Astrocyte (in vitro differentiated cells and primary cell): ENCODE measurements around the gene ZNF761. TPM values are rescaled to one million over a fixed set of nuclear protein-coding genes. Genes with fewer than 3 reads are reported as not detected.
"Not testable (repeated sequence)": the region's sequence is repeated elsewhere in the genome, so short reads cannot be mapped to it uniquely, and the experiment has no call there.

Experiments
- DNase-seq: peaks from one replicate; pipeline ENCODE4 v3.0.0-alpha.2; 2010; ENCODE audit warnings: low read depth
- FAIRE-seq: peaks from 2 replicates; lab custom pipeline; 2011; peaks lifted over from hg19 to GRCh38; lab: Jason Lieb, UNC
- H2AFZ ChIP-seq: 2 replicates; pipeline ENCODE4 v1.6.0; 2012; ENCODE audit warnings: low read depth, low read length, inconsistent platforms
- H3K27ac ChIP-seq: 2 replicates; pipeline ENCODE4 v1.5.1; 2011; ENCODE audit warnings: low read depth, low read length, inconsistent platforms
- H3K27me3 ChIP-seq: 2 replicates; pipeline ENCODE4 v1.6.0; 2011; ENCODE audit warnings: low read length, inconsistent platforms; ENCODE audit not compliant: insufficient read depth
- H3K36me3 ChIP-seq: 2 replicates; pipeline ENCODE4 v1.5.1; 2011; ENCODE audit warnings: low read length, inconsistent platforms; ENCODE audit not compliant: insufficient read depth
- H3K4me1 ChIP-seq: 2 replicates; pipeline ENCODE4 v1.5.1; 2011; ENCODE audit warnings: low read length, inconsistent platforms; ENCODE audit not compliant: insufficient read depth
- H3K4me2 ChIP-seq: 2 replicates; pipeline ENCODE4 v1.6.0; 2012; ENCODE audit warnings: low read length, inconsistent platforms
- H3K4me3 ChIP-seq: 2 replicates; pipeline ENCODE4 v1.5.1; 2011; ENCODE audit warnings: low read depth, mild to moderate bottlenecking, low read length, inconsistent platforms; ENCODE audit not compliant: insufficient read depth
- H3K79me2 ChIP-seq: 2 replicates; pipeline ENCODE4 v1.6.0; 2012; ENCODE audit warnings: mild to moderate bottlenecking, low read length, inconsistent platforms; ENCODE audit not compliant: insufficient read depth
- H3K9ac ChIP-seq: 2 replicates; pipeline ENCODE4 v1.6.0; 2012; ENCODE audit warnings: mild to moderate bottlenecking, low read length, inconsistent platforms
- H3K9me3 ChIP-seq: 2 replicates; pipeline ENCODE4 v1.5.1; 2012; ENCODE audit warnings: low read depth, mild to moderate bottlenecking, low read length, inconsistent platforms; ENCODE audit not compliant: insufficient read depth
- H4K20me1 ChIP-seq: 2 replicates; pipeline ENCODE4 v1.6.0; 2012; ENCODE audit warnings: low read length, inconsistent platforms; ENCODE audit not compliant: insufficient read depth
- H3K27ac Mint-ChIP-seq: one replicate; pipeline ENCODE4 v1.8.0; 2021; ENCODE audit warnings: mild to moderate bottlenecking, mixed read lengths; ENCODE audit not compliant: unreplicated experiment
- H3K27me3 Mint-ChIP-seq: one replicate; pipeline ENCODE4 v1.8.0; 2021; ENCODE audit warnings: low read depth, mixed read lengths; ENCODE audit not compliant: unreplicated experiment
- H3K36me3 Mint-ChIP-seq: one replicate; pipeline ENCODE4 v1.8.0; 2021; ENCODE audit warnings: low read depth, mixed read lengths; ENCODE audit not compliant: unreplicated experiment
- H3K4me1 Mint-ChIP-seq: one replicate; pipeline ENCODE4 v1.8.0; 2021; ENCODE audit warnings: low read depth, mixed read lengths; ENCODE audit not compliant: unreplicated experiment
- H3K4me3 Mint-ChIP-seq: one replicate; pipeline ENCODE4 v1.8.0; 2021; ENCODE audit warnings: mild to moderate bottlenecking, moderate library complexity, mixed read lengths; ENCODE audit not compliant: unreplicated experiment
- H3K9me3 Mint-ChIP-seq: one replicate; pipeline ENCODE4 v1.8.0; 2021; ENCODE audit warnings: mild to moderate bottlenecking, mixed read lengths; ENCODE audit not compliant: unreplicated experiment
- EZH2 ChIP-seq: IDR thresholded peaks from 2 replicates; pipeline ENCODE4 v1.6.1; 2012; ENCODE audit warnings: mild to moderate bottlenecking, low read length, inconsistent platforms; ENCODE audit not compliant: insufficient read depth
- total RNA-seq: library from RNA; stranded (reverse); gene quantifications from 2 replicates; pipeline ENCODE4 v1.2.1, GENCODE V29; 2021
- TF ChIP-seq, protein P1 (sequence below): IDR thresholded peaks from 2 replicates; pipeline ENCODE4 v1.5.1; 2011; ENCODE audit warnings: low read depth, mild to moderate bottlenecking, inconsistent platforms, low read length, moderate library complexity; ENCODE audit not compliant: insufficient read depth

Gene ZNF761
- total RNA-seq, 1 donor from 2014 or later: 11.3 TPM

DNA sequence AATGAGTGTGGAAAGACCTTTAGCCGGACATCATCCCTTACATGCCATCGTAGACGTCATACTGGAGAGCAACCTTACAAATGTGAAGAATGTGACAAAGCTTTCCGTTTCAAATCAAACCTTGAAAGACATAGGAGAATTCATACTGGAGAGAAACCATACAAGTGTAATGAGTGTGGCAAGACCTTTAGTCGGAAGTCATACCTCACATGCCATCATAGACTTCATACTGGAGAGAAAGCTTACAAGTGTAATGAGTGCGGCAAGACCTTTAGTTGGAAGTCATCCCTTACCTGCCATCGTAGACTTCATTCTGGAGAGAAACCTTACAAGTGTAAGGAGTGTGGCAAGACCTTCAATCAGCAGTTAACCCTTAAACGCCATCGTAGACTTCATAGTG is 24.0 kb downstream of the ZNF761 start:
- peaks cover 64% of the 10 kb centered on the region for H3K9me3 Mint-ChIP-seq
- no peak for FAIRE-seq

DNA sequence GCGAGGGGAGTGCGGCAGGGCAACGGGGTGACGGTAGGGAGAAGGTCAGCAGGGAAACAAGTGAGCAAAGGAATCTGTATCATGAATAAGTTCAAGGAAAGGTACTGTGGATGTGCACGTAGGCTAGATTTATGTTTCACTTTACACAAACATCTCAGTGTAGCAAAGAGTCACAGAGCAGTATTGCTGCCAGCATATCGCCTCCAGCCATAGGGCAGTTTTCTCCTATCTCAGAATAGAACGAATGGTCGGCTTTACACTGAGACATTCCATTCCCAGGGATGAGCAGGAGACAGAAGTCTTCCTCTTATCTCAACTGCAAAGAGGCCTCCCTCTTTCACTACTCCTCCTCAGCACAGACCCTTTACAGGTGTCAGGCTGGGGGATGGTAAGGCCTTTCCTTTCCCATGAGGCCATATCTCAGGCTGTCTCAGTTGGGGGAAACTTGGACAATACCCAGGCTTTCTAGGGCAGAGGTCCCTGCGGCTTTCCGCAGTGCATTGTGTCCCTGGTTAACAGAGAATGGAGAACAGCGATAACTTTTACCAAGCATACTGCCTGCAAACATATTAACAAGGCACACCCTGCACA is 28.4 kb downstream of the ZNF761 start:
- Mint-ChIP-seq H3K36me3 (peaks cover 43% of the 10 kb centered on the region), H3K9me3 (peaks cover 47% of the 10 kb centered on the region)
- not testable (repeated sequence) for H3K4me1 ChIP-seq, H3K79me2 ChIP-seq, H4K20me1 ChIP-seq, H3K27me3 Mint-ChIP-seq, H2AFZ ChIP-seq, H3K4me3 Mint-ChIP-seq, H3K36me3 ChIP-seq, H3K4me3 ChIP-seq, FAIRE-seq, H3K9ac ChIP-seq, H3K27me3 ChIP-seq, H3K27ac ChIP-seq, H3K4me1 Mint-ChIP-seq, DNase-seq, H3K27ac Mint-ChIP-seq, H3K4me2 ChIP-seq
- peaks cover 23% of the 10 kb centered on the region for H3K9me3 ChIP-seq

More for the DNA sequence above, 24.0 kb downstream of the ZNF761 start:
- no peaks in the 10 kb centered on the region for H3K79me2 ChIP-seq
- H3K36me3 Mint-ChIP-seq: peaks cover 78% of the 10 kb centered on the region
- no peak overlapping the region for H3K4me3 Mint-ChIP-seq
- H4K20me1 ChIP-seq: no peaks in the 10 kb centered on the region
- peaks cover 25% of the 10 kb centered on the region for H3K36me3 ChIP-seq
- no peaks in the 10 kb centered on the region for H3K4me1 Mint-ChIP-seq
- DNase-seq: no peak
- no peaks in the 10 kb centered on the region for H3K27me3 ChIP-seq
- H3K4me3 ChIP-seq: no peak overlapping the region
- H3K27ac ChIP-seq: no peak overlapping the region
- H2AFZ ChIP-seq: no peak overlapping the region
- no peak for TF ChIP-seq EZH2
- TF ChIP-seq, protein P1, sequence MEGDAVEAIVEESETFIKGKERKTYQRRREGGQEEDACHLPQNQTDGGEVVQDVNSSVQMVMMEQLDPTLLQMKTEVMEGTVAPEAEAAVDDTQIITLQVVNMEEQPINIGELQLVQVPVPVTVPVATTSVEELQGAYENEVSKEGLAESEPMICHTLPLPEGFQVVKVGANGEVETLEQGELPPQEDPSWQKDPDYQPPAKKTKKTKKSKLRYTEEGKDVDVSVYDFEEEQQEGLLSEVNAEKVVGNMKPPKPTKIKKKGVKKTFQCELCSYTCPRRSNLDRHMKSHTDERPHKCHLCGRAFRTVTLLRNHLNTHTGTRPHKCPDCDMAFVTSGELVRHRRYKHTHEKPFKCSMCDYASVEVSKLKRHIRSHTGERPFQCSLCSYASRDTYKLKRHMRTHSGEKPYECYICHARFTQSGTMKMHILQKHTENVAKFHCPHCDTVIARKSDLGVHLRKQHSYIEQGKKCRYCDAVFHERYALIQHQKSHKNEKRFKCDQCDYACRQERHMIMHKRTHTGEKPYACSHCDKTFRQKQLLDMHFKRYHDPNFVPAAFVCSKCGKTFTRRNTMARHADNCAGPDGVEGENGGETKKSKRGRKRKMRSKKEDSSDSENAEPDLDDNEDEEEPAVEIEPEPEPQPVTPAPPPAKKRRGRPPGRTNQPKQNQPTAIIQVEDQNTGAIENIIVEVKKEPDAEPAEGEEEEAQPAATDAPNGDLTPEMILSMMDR: no peak
- H3K4me2 ChIP-seq: no peak overlapping the region
- H3K9ac ChIP-seq: no peak overlapping the region
- H3K27me3 Mint-ChIP-seq: no peaks in the 10 kb centered on the region
- H3K27ac Mint-ChIP-seq: no peak overlapping the region
- H3K4me1 ChIP-seq: no peaks in the 10 kb centered on the region
- H3K9me3 ChIP-seq: peaks cover 34% of the 10 kb centered on the region

DNA sequence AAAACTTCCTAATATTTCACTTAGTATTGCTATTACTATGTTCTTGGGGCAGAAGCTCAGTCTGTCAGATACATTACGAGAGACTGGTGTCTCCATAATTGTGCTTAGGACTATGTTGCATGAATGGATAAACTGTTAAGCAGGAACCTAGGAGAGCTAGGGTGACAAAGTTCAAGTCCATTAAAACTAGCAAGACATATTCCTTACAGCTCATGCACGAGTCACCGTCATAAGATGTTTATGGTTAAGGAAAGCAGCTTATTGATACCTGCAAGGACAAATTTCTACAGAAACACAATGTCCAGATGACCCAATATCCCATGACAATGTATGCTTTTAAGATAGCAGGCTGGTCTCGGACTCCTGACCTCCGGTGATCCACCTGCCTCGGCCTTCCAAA is 30.1 kb downstream of the ZNF761 start:
- H3K79me2 ChIP-seq: no peaks in the 10 kb centered on the region
- no peak overlapping the region for H3K27ac Mint-ChIP-seq
- H3K4me1 ChIP-seq: no peaks in the 10 kb centered on the region
- H3K9ac ChIP-seq: no peak overlapping the region
- H2AFZ ChIP-seq: no peak overlapping the region
- H3K9me3 Mint-ChIP-seq: peaks cover 34% of the 10 kb centered on the region
- H3K27me3 Mint-ChIP-seq: peaks cover 1% of the 10 kb centered on the region
- no peaks in the 10 kb centered on the region for H4K20me1 ChIP-seq
- peaks cover 7% of the 10 kb centered on the region for H3K9me3 ChIP-seq
- no peak overlapping the region for H3K4me3 ChIP-seq
- H3K4me2 ChIP-seq: no peak overlapping the region
- peaks cover 26% of the 10 kb centered on the region for H3K36me3 Mint-ChIP-seq
- no peak overlapping the region for H3K4me3 Mint-ChIP-seq
- FAIRE-seq (no peak), DNase-seq (no peak)
- no peaks in the 10 kb centered on the region for H3K4me1 Mint-ChIP-seq
- no peak for TF ChIP-seq EZH2
- TF ChIP-seq, protein P1: no peak
- H3K27me3 ChIP-seq: no peaks in the 10 kb centered on the region
- no peak overlapping the region for H3K27ac ChIP-seq
- H3K36me3 ChIP-seq: no peaks in the 10 kb centered on the region
